Stomach (tissue), 4 donors: ENCODE results near the gene KRT33B.

Experiments
- CTCF ChIP-seq, 7 experiments: fragments of 450-650 bp in 4 of 7; fragments of 200-600 bp in 3 of 7; sonication (generic) in 3 of 7; IDR thresholded peaks; one replicate each; pipeline ENCODE4 v1.5.1; 2016 to 2019; ENCODE audit warnings: antibody characterized with exemption in 7 of 7, control low read depth in 2 of 7, mild to moderate bottlenecking in 1 of 7
- EP300 ChIP-seq: sonication (generic); formaldehyde crosslinking; IDR thresholded peaks from one replicate; pipeline ENCODE4 v1.6.1; 2017; ENCODE audit warnings: antibody characterized with exemption

GRCh38 chr17:41340934-41341861, 28.4 kb downstream of the KRT33B start:
- TF ChIP-seq CTCF (IDR thresholded peaks at IDR 0.05) (no peak), EP300 (no peak)
